Myocyte (in vitro differentiated cells): ENCODE data around the gene NR1H4. TPM values are rescaled to one million over a fixed set of nuclear protein-coding genes. Genes with fewer than 3 reads are reported as not detected.
"Not testable (repeated sequence)": the region's sequence is repeated elsewhere in the genome, so short reads cannot be mapped to it uniquely, and the experiment has no call there.

ENCODE experiments used
- DNase-seq: peaks from one replicate; pipeline ENCODE4 v3.0.0-alpha.2; 2012; ENCODE audit warnings: low read depth
- total RNA-seq: library from RNA; depleted of rRNA; stranded (reverse); fragments of >200 nt; gene quantifications from 2 replicates; pipeline ENCODE4 v1.2.3, GENCODE V29; 2014

Gene NR1H4
- total RNA-seq, 1 donor from 2014 or later = not detected

GRCh38 chr12:100472325-100472724 lies 1.3 kb upstream of the NR1H4 start:
- DNase-seq = no peak

GRCh38 chr12:100473050-100473715 lies 483 bp upstream of the NR1H4 start:
- no peak for DNase-seq

GRCh38 chr12:100474617-100475016 lies 951 bp downstream of the NR1H4 start:
- no peak for DNase-seq

GRCh38 chr12:100476013-100476751 lies 2.5 kb downstream of the NR1H4 start:
- no peak for DNase-seq

GRCh38 chr12:100481021-100481420 lies 7.4 kb downstream of the NR1H4 start:
- DNase-seq = no peak

GRCh38 chr12:100484183-100484886 lies 10.7 kb downstream of the NR1H4 start:
- no peak for DNase-seq

- DNase-seq = no peak
Observed at GRCh38 chr12:100484891-100485471, 11.3 kb downstream of the NR1H4 start.

- DNase-seq = no peak
Observed at GRCh38 chr12:100485983-100486382, 12.3 kb downstream of the NR1H4 start.

- DNase-seq = no peak
Observed at GRCh38 chr12:100489251-100489820, 15.7 kb downstream of the NR1H4 start.

GRCh38 chr12:100490056-100490455 lies 16.4 kb downstream of the NR1H4 start:
- no peak for DNase-seq

- no peak for DNase-seq
Observed at GRCh38 chr12:100491104-100491503, 17.4 kb downstream of the NR1H4 start.

- DNase-seq = no peak
Observed at GRCh38 chr12:100493396-100494012, 19.8 kb downstream of the NR1H4 start.

GRCh38 chr12:100494026-100494425 lies 20.4 kb downstream of the NR1H4 start:
- no peak for DNase-seq

- DNase-seq = no peak
Observed at GRCh38 chr12:100494538-100494937, 20.9 kb downstream of the NR1H4 start.

GRCh38 chr12:100497105-100497795 lies 23.6 kb downstream of the NR1H4 start:
- no peak for DNase-seq

- DNase-seq = no peak
Observed at GRCh38 chr12:100498141-100498540, 24.5 kb downstream of the NR1H4 start.

- no peak for DNase-seq
Observed at GRCh38 chr12:100499416-100499815, 25.8 kb downstream of the NR1H4 start.

- DNase-seq = not testable (repeated sequence)
Observed at GRCh38 chr12:100502718-100503117, 29.1 kb downstream of the NR1H4 start.

- DNase-seq = no peak
Observed at GRCh38 chr12:100503228-100503628, 29.6 kb downstream of the NR1H4 start.

- no peak for DNase-seq
Observed at GRCh38 chr12:100504804-100505203, 31.1 kb downstream of the NR1H4 start.
